ENCODE measurements around the gene MGAT4A.

DNA sequence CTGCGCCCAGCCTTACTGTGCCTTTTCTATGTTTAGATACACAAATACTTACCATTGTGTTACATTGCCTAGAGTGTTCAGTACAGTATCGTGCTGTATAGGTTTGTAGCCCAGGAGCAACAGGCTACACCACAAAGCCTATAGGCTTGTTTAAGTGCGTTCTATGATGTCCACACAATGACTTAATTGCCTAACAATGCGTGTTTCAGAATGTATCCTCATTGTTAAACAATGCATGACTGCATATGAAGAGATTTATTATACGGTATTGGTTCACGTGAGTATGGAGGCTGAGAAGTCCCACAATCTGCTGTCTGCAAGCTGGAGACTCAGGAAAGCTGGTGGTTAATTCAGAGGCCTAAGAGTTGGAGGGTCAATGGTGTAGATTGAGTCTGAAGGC is 46.1 kb upstream of the MGAT4A start:
- TF ChIP-seq, protein P1, sequence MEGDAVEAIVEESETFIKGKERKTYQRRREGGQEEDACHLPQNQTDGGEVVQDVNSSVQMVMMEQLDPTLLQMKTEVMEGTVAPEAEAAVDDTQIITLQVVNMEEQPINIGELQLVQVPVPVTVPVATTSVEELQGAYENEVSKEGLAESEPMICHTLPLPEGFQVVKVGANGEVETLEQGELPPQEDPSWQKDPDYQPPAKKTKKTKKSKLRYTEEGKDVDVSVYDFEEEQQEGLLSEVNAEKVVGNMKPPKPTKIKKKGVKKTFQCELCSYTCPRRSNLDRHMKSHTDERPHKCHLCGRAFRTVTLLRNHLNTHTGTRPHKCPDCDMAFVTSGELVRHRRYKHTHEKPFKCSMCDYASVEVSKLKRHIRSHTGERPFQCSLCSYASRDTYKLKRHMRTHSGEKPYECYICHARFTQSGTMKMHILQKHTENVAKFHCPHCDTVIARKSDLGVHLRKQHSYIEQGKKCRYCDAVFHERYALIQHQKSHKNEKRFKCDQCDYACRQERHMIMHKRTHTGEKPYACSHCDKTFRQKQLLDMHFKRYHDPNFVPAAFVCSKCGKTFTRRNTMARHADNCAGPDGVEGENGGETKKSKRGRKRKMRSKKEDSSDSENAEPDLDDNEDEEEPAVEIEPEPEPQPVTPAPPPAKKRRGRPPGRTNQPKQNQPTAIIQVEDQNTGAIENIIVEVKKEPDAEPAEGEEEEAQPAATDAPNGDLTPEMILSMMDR (IDR thresholded peaks at IDR 0.05): no peak
- TF ChIP-seq EP300 (IDR thresholded peaks at IDR 0.05): no peak
